Stomach (tissue), 4 donors: Measurements from ENCODE around the gene ARHGAP26.

Experiments
- CTCF ChIP-seq, 7 experiments: fragments of 450-650 bp in 4 of 7; fragments of 200-600 bp in 3 of 7; sonication (generic) in 3 of 7; IDR thresholded peaks; one replicate each; pipeline ENCODE4 v1.5.1; 2016 to 2019; ENCODE audit warnings: antibody characterized with exemption in 7 of 7, control low read depth in 2 of 7, mild to moderate bottlenecking in 1 of 7
- POLR2A ChIP-seq, 4 donors: fragments of 450-650 bp; IDR thresholded peaks; one replicate each; pipeline ENCODE4 v1.6.1; 2016; ENCODE audit warnings: antibody characterized with exemption in 4 of 4, control low read depth in 2 of 4, mild to moderate bottlenecking in 1 of 4, moderate library complexity in 1 of 4

- TF ChIP-seq CTCF (IDR thresholded peaks at IDR 0.05) (no peak), POLR2A (IDR thresholded peaks at IDR 0.05) (no peak)
Observed at GRCh38 chr5:143198332-143198731, 428.2 kb downstream of the ARHGAP26 start.
